GM21737 (cell line): ENCODE measurements around the gene UBE2A.

Experiments
- ATAC-seq: cut with Tn5 transposase; IDR thresholded peaks from one replicate; pipeline ENCODE4 v1.9.1; 2021; ENCODE audit warnings: mild to moderate bottlenecking, moderate library complexity; ENCODE audit not compliant: unreplicated experiment

The UBE2A gene

GRCh38 chrX:119606280-119607017, 32.1 kb downstream of the UBE2A start, which contains the start of gene NKRF:
Gene NKRF (minus strand): TSS chrX:119606424.
- peak; percentile 81 for ATAC-seq

DNA sequence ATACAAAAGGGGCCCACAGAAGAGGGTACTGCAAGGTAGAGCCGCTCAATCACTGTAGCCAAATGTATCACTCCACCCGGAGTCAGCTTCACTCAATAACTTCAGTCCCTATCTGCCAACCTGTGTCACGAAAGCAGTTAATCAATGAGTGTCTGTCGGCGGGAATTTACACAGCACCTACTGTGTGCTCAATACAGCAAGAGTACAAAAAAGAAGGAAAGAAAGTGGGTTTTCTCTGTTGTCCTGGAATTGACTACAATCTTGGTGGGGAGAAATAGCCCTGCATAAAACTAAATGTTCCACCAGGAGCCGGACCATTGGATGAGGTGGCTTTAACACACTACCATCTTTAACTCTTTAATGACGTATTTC, 32.6 kb downstream of the UBE2A start:
- no peak for ATAC-seq

- no peak for ATAC-seq
These were observed 40.4 kb downstream of the UBE2A start for GRCh38 chrX:119614776-119615175.

DNA sequence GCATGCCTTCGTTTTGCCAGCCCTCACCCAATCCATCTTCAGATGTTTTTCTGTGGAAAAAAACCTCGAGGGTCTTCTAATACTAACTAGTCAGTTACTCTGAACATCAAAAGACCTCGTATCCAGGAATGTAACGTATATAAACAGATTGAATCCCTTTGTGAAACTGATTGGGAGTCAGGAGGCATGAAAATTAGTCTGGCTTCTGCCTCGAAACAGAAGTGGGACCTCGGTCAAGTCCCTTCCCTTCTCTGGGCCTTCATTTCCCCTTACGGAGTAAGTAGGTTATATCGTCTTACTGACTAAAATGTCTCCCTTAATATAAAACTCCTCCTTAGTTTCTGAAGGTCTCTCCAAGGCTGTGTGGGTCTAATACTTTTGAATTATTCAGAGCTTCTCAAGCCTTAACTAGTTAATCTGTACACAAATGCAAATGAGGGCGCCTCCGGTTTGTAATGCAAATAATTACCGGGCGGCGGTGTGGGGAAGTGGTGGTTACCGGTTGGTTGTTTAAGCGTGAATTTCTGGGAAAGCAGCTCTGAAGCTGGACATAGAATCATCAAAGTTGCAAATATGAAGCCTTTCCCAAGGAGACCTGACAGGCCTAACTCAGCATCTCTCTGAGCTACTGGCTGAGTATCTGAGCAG, 43.3 kb downstream of the UBE2A start:
- ATAC-seq: peak; percentile 51

- no peak for ATAC-seq
These were observed 44.1 kb downstream of the UBE2A start for GRCh38 chrX:119618439-119618838.

GRCh38 chrX:119622356-119623232, 48.2 kb downstream of the UBE2A start:
- no peak for ATAC-seq

GRCh38 chrX:119624417-119624816, 50.1 kb downstream of the UBE2A start:
- no peak for ATAC-seq

DNA sequence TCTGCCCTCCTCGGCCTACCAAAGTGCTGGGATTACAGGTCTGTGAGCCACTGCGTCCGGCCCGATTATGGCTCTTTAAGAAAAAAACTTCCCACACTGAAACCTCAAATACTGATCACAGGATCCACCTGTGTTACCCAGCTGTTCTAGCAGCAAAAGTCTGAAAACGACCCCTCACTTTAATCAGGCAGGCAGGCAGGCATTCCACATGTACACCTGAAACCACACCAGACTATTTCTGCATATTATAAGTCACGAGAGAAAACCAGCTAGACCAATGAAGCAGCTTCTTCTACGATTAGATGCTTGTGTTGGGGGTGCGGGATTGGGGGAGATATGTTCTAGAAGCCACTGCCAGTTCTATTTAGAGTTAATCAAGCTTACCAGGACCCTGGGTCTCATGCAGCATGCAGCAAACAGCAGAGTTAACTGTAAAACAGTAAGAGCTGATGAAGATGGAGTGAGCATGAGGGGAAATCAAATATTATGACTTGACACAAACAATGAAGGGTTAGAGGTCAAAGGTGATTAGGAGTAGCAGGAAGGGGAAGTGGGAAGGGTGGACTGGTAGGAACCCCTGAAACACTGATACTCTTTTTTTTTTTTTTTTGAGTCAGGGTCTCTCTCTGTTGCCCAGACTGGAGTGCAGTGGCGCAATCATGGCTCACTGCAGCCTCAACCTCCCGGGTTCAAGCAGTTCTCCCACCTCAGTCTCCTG, 50.7 kb downstream of the UBE2A start:
- no peak for ATAC-seq

DNA sequence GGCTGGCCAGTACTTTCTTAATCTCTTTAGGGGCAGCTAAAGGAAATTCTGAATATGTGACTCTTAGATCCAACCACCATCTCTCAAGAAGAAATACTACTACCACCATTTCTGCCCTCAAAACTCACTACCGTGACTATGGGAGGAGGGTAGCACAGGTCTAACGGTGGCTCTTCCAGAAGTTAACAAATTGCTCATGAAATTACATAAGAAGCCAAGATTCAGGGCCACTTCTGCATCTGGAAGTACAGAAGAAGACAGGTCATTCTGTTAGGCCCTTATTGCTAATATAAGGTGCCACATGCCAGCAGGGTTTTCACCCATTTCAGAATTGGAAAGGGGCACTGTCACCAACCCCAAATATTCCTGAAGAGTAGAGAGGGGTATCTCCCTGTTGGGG, 51.5 kb downstream of the UBE2A start:
- no peak for ATAC-seq
